Fibroblast of villous mesenchyme (primary cell): ENCODE results near the gene SLC6A8. TPM values are rescaled to one million over a fixed set of nuclear protein-coding genes. Genes with fewer than 3 reads are reported as not detected.
A peak's percentile ranks its signal among the peaks of the same experiment; 100 is the strongest.

Experiments
- DNase-seq: peaks from one replicate; pipeline ENCODE4 v3.0.0-alpha.2; 2010; ENCODE audit warnings: low read depth
- H3K4me3 ChIP-seq: 2 replicates; pipeline ENCODE4 v1.5.1; 2011; ENCODE audit warnings: low read depth, mild to moderate bottlenecking, low read length
- CTCF ChIP-seq: IDR thresholded peaks from 2 replicates; pipeline ENCODE4 v1.5.1; 2012; ENCODE audit warnings: low read depth, mild to moderate bottlenecking, low read length; ENCODE audit not compliant: insufficient read depth
- total RNA-seq: library from RNA; depleted of rRNA; stranded (reverse); fragments of >200 nt; gene quantifications from 2 replicates; pipeline ENCODE4 v1.2.3, GENCODE V29; 2012

The SLC6A8 gene
- total RNA-seq, 1 donor, result 9.1 TPM

- no peak overlapping the region for H3K4me3 ChIP-seq
- TF ChIP-seq CTCF, result peak; percentile 61
- DNase-seq, result no peak
Observed at GRCh38 chrX:153669174-153669890, 18.4 kb upstream of the SLC6A8 start.

- DNase-seq, result no peak
- no peak for TF ChIP-seq CTCF
- no peak overlapping the region for H3K4me3 ChIP-seq
Observed at GRCh38 chrX:153669901-153670731, 17.6 kb upstream of the SLC6A8 start.

GRCh38 chrX:153670748-153671588 is 16.8 kb upstream of the SLC6A8 start:
- no peak for DNase-seq
- H3K4me3 ChIP-seq, result no peak overlapping the region
- no peak for TF ChIP-seq CTCF

GRCh38 chrX:153671589-153672530 is 15.9 kb upstream of the SLC6A8 start:
- no peak for TF ChIP-seq CTCF
- DNase-seq, result no peak
- no peak overlapping the region for H3K4me3 ChIP-seq

- no peak for TF ChIP-seq CTCF
- peak; percentile 14 for DNase-seq
- H3K4me3 ChIP-seq, result no peak overlapping the region
Observed at GRCh38 chrX:153672531-153673427, 14.9 kb upstream of the SLC6A8 start.
